Measurements from ENCODE around the gene ASXL2.

ASXL2 gene

DNA sequence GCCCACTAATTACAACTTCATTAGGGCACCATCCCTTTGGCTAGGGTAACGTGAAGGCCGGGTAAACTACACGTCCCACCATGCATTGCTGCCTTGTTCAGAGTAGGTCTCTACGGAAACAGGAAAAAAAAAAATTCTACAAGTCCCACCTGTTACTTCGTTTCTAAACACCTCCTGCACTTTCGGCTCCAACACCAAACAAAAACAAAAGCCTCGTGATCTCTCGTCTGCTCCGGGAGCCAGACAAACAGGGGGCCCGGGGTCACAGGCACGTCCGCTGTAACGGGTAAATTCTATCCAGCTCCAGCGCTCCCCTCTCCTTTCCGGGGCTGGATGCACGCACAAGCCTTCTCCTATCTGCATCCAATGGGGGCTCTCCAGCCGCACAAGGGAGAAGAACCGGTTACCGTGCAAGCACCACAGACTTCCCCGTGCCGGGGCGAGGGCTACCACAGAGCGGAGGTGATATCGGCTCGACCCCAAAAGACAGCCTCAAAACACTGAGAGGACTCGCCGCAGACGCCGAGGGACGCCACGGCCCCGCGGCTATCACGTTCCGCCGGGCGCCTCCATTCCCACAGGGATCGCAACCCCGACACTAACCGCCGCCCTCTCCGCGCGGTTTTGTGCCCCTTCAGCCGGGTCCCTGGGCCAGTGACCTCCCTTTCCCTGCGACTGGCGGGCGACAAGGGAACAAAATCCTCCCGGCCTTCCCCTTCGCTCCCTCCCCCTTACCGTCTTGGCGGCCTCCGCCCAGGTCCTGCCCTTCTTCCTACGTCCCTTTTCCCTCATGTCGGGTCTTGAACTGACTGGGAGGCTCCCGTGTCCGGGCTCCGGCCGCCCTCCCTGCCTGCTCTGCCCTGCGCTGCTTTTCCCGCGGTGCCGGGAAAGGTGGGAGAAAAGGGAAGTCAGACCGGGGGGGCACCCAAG lies 591 bp downstream of the ASXL2 start:
- DNase-seq (ENCODE audit: low spot score), result peak; percentile 76
- TF ChIP-seq, protein P1, sequence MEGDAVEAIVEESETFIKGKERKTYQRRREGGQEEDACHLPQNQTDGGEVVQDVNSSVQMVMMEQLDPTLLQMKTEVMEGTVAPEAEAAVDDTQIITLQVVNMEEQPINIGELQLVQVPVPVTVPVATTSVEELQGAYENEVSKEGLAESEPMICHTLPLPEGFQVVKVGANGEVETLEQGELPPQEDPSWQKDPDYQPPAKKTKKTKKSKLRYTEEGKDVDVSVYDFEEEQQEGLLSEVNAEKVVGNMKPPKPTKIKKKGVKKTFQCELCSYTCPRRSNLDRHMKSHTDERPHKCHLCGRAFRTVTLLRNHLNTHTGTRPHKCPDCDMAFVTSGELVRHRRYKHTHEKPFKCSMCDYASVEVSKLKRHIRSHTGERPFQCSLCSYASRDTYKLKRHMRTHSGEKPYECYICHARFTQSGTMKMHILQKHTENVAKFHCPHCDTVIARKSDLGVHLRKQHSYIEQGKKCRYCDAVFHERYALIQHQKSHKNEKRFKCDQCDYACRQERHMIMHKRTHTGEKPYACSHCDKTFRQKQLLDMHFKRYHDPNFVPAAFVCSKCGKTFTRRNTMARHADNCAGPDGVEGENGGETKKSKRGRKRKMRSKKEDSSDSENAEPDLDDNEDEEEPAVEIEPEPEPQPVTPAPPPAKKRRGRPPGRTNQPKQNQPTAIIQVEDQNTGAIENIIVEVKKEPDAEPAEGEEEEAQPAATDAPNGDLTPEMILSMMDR (IDR thresholded peaks at IDR 0.05; ENCODE audit: extremely low read depth, missing control alignments), result no peak

DNA sequence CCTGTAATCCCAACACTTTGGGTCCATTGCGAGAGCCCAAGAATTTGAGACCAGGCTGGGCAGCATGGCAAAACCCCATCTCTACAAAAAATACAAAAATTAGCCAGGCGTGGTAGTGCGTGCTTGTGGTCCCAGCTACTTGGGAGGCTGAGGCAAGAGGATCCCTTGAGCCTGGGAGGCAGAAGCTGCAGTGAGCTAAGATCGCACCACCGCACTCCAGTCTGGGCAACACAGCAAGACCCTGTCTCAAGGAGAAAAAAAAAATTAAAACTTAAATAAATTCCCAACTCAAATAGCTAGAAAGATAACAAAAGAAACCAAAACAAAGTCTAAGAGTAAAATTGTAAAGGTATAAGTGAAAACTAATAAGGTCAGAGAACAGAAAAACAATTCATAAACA lies 6.2 kb downstream of the ASXL2 start:
- DNase-seq (ENCODE audit: low spot score), result no peak

DNA sequence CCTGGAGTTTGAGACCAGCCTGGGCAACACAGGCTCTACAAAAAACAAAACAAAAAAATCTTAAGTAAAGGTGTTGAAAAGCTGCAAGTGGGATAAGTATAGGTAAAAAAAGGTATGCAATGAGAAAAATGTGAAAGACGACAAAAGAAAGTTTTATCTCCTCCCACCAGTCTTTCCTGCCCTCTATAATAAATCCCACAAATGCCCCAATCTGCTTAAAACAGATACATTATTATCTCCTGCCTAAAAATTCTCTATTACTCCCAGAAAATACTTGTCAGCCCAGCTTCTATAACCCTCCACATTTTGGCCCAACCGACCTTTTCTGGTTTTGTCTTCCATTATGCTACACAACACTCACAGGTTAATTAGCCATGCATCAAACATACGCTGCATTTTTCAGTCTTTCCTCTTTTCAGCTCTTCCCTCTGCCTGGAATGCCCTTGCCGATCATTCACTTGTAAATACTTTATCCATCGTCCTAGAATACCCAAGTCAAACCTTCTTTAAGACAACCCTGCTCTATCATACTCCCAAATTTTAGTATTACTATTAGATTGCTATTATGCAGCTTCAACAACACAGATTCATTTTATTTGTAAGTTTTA lies 10.8 kb downstream of the ASXL2 start:
- TF ChIP-seq, protein P1 (IDR thresholded peaks at IDR 0.05; ENCODE audit: extremely low read depth, missing control alignments), result no peak
- DNase-seq (ENCODE audit: low spot score), result no peak

More for the DNA sequence above, 6.2 kb downstream of the ASXL2 start:
- TF ChIP-seq, protein P1 (IDR thresholded peaks at IDR 0.05; ENCODE audit: extremely low read depth, missing control alignments), result no peak

DNA sequence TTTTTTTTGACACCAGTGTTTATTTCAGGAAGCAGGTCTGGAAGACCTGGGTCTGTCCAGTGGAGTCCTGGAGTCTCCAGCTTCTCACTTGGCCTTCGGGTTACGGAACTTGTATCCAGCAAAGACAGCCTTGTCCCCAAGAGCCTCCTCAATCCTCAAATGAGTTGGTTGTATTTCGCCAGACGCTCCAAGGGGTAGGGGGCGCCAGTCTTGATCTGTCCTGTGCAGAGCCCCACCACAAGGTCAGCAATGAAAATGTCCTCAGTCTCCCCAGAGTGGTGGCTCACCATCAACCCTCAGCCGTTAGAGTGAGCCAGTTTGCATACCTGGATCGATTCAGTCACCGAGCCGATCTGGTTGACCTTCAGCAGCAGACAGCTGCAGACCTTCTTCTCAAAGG lies 21.9 kb downstream of the ASXL2 start:
- no peak for DNase-seq (ENCODE audit: low spot score)
- TF ChIP-seq, protein P1 (IDR thresholded peaks at IDR 0.05; ENCODE audit: extremely low read depth, missing control alignments), result no peak

DNA sequence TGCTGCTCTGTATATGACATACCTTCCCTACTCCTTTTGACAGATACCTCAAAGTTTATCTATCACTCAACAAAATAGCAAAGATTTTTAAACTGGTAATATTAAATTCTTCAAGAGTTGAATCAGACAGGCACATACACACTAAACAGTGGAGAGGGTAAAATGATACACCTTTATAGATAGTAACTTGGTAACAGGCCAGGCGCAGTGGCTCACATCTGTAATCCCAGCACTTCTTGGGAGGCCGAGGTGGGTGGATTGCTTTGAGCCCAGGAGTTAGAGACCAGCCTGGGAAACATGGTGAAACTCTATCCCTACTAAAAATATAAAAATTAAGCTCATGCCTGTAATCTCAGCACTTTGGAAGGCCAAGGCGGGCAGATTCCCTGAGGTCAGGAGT lies 23.2 kb downstream of the ASXL2 start:
- TF ChIP-seq, protein P1 (IDR thresholded peaks at IDR 0.05; ENCODE audit: extremely low read depth, missing control alignments), result no peak
- no peak for DNase-seq (ENCODE audit: low spot score)

DNA sequence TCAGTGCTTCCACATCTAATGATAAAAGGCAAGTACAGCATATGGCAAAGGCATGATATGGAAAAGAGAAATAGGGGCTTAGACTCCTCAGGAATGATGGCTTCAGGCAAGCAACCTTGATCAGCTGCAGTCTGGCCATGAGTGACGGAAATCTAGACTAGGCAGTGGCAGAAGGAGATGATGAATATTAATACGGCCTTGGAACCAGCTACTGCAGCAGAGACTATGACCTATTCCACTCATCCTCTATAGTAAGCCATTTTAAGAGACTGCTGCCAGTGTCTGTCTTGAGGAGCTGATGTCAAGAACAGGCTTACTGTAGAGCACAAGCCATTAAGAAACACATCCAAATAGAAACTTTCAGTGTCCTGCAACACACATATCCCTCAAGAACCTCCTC lies 23.7 kb downstream of the ASXL2 start:
- TF ChIP-seq, protein P1 (IDR thresholded peaks at IDR 0.05; ENCODE audit: extremely low read depth, missing control alignments), result no peak
- DNase-seq (ENCODE audit: low spot score), result no peak

DNA sequence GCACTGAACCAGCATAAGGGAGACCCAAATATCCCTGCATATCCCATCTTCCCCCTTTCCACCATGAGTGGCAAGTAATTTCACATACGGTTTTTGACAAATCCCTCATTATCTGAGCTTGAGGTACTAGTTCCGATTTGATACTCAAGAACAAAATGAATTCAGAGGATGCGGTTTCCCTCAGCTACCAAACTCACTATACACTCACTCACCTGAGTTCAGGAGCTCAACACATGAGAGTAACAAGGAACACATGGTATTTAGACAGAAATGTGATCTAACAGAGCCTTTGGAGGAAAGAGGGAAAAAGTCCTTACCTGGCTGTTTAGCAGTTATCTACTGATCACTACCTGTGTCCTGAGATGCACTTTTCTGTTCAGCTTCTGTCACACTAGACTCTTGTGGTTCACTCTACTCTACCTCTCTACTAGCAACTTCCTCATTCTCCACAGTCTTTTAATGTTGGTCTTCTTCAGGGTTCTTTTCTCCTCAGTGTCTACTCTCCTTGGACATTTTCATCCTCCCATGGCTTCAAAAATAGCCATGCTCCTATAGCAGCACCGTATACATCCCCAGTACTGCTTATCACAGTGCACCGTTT lies 25.1 kb downstream of the ASXL2 start:
- TF ChIP-seq, protein P1 (IDR thresholded peaks at IDR 0.05; ENCODE audit: extremely low read depth, missing control alignments), result no peak
- DNase-seq (ENCODE audit: low spot score), result no peak
